Panc1 (cell line): ENCODE data around the gene SLAIN2.

Experiments
- POLR2AphosphoS5 ChIP-seq: IDR thresholded peaks from 2 replicates; pipeline ENCODE4 v1.6.1; 2012; ENCODE audit warnings: mild to moderate bottlenecking, low read depth, low read length, moderate library complexity
- SIN3A ChIP-seq: IDR thresholded peaks from 2 replicates; pipeline ENCODE4 v1.6.1; 2012; ENCODE audit warnings: low read depth, mild to moderate bottlenecking, low read length, moderate library complexity, borderline replicate concordance; ENCODE audit not compliant: insufficient read depth
- TF ChIP-seq, protein P1 (sequence below): fragments of 450-650 bp; IDR thresholded peaks from 2 replicates; pipeline ENCODE4 v1.5.1; 2017; ENCODE audit warnings: mild to moderate bottlenecking
- TF ChIP-seq, protein P2 (sequence below), 2 experiments: IDR thresholded peaks; 2 replicates each; pipeline ENCODE4 v1.6.1; 2011 to 2012; ENCODE audit warnings: low read depth in 2 of 2, control low read depth in 1 of 2, low read length in 1 of 2, mild to moderate bottlenecking in 1 of 2, moderate library complexity in 1 of 2; ENCODE audit not compliant: insufficient read depth in 1 of 2

DNA sequence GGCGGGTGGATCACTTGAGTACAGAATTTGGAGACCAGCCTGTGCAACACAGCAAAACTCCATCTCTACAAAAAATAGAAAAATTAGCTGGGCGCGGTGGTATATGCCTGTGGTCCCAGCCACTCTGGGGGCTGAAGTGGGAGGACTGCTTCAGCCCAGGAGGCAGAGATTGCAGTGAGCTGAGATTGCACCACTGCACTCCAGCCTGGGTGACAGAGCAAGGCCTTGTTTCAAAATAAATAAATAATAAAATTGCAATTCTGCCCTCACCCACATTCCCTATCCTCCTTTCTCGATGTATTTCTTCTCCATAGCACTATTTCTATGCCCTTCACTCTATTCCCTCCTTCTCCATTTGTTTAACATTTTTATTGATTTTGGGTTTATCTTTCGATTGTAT lies 8.7 kb upstream of the SLAIN2 start:
- TF ChIP-seq, protein P1, sequence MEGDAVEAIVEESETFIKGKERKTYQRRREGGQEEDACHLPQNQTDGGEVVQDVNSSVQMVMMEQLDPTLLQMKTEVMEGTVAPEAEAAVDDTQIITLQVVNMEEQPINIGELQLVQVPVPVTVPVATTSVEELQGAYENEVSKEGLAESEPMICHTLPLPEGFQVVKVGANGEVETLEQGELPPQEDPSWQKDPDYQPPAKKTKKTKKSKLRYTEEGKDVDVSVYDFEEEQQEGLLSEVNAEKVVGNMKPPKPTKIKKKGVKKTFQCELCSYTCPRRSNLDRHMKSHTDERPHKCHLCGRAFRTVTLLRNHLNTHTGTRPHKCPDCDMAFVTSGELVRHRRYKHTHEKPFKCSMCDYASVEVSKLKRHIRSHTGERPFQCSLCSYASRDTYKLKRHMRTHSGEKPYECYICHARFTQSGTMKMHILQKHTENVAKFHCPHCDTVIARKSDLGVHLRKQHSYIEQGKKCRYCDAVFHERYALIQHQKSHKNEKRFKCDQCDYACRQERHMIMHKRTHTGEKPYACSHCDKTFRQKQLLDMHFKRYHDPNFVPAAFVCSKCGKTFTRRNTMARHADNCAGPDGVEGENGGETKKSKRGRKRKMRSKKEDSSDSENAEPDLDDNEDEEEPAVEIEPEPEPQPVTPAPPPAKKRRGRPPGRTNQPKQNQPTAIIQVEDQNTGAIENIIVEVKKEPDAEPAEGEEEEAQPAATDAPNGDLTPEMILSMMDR: no peak
- TF ChIP-seq POLR2AphosphoS5 (no peak), SIN3A (no peak)
- TF ChIP-seq, protein P2, sequence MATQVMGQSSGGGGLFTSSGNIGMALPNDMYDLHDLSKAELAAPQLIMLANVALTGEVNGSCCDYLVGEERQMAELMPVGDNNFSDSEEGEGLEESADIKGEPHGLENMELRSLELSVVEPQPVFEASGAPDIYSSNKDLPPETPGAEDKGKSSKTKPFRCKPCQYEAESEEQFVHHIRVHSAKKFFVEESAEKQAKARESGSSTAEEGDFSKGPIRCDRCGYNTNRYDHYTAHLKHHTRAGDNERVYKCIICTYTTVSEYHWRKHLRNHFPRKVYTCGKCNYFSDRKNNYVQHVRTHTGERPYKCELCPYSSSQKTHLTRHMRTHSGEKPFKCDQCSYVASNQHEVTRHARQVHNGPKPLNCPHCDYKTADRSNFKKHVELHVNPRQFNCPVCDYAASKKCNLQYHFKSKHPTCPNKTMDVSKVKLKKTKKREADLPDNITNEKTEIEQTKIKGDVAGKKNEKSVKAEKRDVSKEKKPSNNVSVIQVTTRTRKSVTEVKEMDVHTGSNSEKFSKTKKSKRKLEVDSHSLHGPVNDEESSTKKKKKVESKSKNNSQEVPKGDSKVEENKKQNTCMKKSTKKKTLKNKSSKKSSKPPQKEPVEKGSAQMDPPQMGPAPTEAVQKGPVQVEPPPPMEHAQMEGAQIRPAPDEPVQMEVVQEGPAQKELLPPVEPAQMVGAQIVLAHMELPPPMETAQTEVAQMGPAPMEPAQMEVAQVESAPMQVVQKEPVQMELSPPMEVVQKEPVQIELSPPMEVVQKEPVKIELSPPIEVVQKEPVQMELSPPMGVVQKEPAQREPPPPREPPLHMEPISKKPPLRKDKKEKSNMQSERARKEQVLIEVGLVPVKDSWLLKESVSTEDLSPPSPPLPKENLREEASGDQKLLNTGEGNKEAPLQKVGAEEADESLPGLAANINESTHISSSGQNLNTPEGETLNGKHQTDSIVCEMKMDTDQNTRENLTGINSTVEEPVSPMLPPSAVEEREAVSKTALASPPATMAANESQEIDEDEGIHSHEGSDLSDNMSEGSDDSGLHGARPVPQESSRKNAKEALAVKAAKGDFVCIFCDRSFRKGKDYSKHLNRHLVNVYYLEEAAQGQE (IDR thresholded peaks at IDR 0.05; ENCODE audit: insufficient read depth in 1 of 2, low read depth in 2 of 2, low read length in 1 of 2): no peak
